ENCODE data around the gene PCSK4.
A peak's percentile ranks its signal among the peaks of the same experiment; 100 is the strongest.

PCSK4 gene

DNA sequence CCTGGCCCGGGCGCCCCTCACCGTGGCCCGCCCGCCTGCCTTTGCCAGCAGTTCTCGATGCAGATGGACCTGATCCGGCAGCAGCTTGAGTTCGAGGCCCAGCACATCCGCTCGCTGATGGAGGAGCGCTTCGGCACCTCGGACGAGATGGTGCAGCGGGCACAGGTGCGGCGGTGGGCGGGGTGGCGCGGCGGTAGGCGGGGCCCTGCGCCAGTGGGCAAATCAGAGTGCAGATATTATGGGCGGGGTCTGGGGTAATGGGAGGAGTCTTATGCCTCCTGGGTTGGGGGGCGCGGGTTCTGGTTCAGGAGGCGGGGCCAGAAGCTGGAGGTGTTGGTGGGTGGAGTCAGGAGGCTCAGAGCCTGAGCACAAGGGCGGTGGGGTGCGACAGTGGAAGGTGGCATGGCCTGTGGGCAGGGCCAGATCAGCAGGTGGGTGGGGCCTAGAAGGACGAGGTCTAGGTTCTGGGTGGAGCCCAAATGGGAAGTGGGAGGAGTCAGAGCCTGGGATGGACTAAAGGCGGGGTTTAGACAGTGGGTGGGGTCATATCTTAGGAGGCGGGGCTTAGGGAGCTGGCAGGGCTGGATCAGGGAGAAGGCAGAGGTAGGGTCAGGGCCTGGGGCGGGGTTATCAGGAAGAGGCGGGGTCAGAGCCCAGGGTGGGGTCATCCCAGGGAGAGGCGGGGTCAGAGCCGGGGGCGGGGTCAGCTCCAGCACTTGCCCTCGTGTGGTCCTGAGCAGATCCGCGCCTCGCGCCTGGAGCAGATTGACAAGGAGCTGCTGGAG lies 34.6 kb downstream of the PCSK4 start (continued):
- TF ChIP-seq ZNF544 (tag by site-specific recombination; IDR thresholded peaks at IDR 0.05): no peak
- no peak for TF ChIP-seq OSR2 (tag by site-specific recombination; IDR thresholded peaks at IDR 0.05)
- peak; percentile 94 for TF ChIP-seq KLF8 (tag by site-specific recombination; IDR thresholded peaks at IDR 0.05)
- no peak for TF ChIP-seq ZNF311 (tag by site-specific recombination; IDR thresholded peaks at IDR 0.05; ENCODE audit: borderline replicate concordance)
- peak; percentile 5; the same call in 1 of the 2 replicates for TF ChIP-seq ZBTB17 (tag by site-specific recombination; IDR thresholded peaks at IDR 0.05)
- TF ChIP-seq GLI4 (tag by site-specific recombination; IDR thresholded peaks at IDR 0.05): no peak
- no peak for TF ChIP-seq ZBTB48 (tag by site-specific recombination; IDR thresholded peaks at IDR 0.05)
- TF ChIP-seq, protein P1, sequence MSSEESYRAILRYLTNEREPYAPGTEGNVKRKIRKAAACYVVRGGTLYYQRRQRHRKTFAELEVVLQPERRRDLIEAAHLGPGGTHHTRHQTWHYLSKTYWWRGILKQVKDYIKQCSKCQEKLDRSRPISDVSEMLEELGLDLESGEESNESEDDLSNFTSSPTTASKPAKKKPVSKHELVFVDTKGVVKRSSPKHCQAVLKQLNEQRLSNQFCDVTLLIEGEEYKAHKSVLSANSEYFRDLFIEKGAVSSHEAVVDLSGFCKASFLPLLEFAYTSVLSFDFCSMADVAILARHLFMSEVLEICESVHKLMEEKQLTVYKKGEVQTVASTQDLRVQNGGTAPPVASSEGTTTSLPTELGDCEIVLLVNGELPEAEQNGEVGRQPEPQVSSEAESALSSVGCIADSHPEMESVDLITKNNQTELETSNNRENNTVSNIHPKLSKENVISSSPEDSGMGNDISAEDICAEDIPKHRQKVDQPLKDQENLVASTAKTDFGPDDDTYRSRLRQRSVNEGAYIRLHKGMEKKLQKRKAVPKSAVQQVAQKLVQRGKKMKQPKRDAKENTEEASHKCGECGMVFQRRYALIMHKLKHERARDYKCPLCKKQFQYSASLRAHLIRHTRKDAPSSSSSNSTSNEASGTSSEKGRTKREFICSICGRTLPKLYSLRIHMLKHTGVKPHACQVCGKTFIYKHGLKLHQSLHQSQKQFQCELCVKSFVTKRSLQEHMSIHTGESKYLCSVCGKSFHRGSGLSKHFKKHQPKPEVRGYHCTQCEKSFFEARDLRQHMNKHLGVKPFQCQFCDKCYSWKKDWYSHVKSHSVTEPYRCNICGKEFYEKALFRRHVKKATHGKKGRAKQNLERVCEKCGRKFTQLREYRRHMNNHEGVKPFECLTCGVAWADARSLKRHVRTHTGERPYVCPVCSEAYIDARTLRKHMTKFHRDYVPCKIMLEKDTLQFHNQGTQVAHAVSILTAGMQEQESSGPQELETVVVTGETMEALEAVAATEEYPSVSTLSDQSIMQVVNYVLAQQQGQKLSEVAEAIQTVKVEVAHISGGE (tag by site-specific recombination; conservative IDR thresholded peaks at IDR 0.05; ENCODE audit: low read depth): no peak
- TF ChIP-seq ZNF777 (tag by site-specific recombination; IDR thresholded peaks at IDR 0.05; ENCODE audit: borderline replicate concordance): no peak
- no peak for TF ChIP-seq ZNF76 (tag by site-specific recombination; IDR thresholded peaks at IDR 0.05; ENCODE audit: borderline replicate concordance, low read depth)
- no peak for TF ChIP-seq ZNF37A (tag by site-specific recombination; IDR thresholded peaks at IDR 0.05)
- peak; percentile 77; the same call in 1 of the 2 replicates for TF ChIP-seq SCRT1 (tag by site-specific recombination; IDR thresholded peaks at IDR 0.05; ENCODE audit: borderline replicate concordance)
- TF ChIP-seq HOXC10 (CRISPR knock-in tag; IDR thresholded peaks at IDR 0.05): no peak
- no peak for TF ChIP-seq ZNF610 (tag by site-specific recombination; IDR thresholded peaks at IDR 0.05; ENCODE audit: borderline replicate concordance)
- TF ChIP-seq ZNF292 (tag by site-specific recombination; IDR thresholded peaks at IDR 0.05; ENCODE audit: borderline replicate concordance, low read depth): no peak
- TF ChIP-seq GLIS2 (tag by site-specific recombination; IDR thresholded peaks at IDR 0.05): no peak
- no peak for TF ChIP-seq BCL11B (tag by site-specific recombination; IDR thresholded peaks at IDR 0.05; ENCODE audit: low read depth)
- TF ChIP-seq ZNF23 (tag by site-specific recombination; IDR thresholded peaks at IDR 0.05; ENCODE audit: borderline replicate concordance): no peak
- TF ChIP-seq ZIC2 (tag by site-specific recombination; IDR thresholded peaks at IDR 0.05): no peak
- TF ChIP-seq ZNF791 (tag by site-specific recombination; IDR thresholded peaks at IDR 0.05): no peak
- no peak for TF ChIP-seq FEZF1 (tag by site-specific recombination; IDR thresholded peaks at IDR 0.05)
- no peak for TF ChIP-seq ZNF558 (tag by site-specific recombination; IDR thresholded peaks at IDR 0.05)
- peak; percentile 92 for TF ChIP-seq ZNF600 (tag by site-specific recombination; IDR thresholded peaks at IDR 0.05)
- TF ChIP-seq WT1 (tag by site-specific recombination; IDR thresholded peaks at IDR 0.05): no peak
- no peak for TF ChIP-seq ZNF335 (tag by site-specific recombination; conservative IDR thresholded peaks at IDR 0.05)
- TF ChIP-seq, protein P2, sequence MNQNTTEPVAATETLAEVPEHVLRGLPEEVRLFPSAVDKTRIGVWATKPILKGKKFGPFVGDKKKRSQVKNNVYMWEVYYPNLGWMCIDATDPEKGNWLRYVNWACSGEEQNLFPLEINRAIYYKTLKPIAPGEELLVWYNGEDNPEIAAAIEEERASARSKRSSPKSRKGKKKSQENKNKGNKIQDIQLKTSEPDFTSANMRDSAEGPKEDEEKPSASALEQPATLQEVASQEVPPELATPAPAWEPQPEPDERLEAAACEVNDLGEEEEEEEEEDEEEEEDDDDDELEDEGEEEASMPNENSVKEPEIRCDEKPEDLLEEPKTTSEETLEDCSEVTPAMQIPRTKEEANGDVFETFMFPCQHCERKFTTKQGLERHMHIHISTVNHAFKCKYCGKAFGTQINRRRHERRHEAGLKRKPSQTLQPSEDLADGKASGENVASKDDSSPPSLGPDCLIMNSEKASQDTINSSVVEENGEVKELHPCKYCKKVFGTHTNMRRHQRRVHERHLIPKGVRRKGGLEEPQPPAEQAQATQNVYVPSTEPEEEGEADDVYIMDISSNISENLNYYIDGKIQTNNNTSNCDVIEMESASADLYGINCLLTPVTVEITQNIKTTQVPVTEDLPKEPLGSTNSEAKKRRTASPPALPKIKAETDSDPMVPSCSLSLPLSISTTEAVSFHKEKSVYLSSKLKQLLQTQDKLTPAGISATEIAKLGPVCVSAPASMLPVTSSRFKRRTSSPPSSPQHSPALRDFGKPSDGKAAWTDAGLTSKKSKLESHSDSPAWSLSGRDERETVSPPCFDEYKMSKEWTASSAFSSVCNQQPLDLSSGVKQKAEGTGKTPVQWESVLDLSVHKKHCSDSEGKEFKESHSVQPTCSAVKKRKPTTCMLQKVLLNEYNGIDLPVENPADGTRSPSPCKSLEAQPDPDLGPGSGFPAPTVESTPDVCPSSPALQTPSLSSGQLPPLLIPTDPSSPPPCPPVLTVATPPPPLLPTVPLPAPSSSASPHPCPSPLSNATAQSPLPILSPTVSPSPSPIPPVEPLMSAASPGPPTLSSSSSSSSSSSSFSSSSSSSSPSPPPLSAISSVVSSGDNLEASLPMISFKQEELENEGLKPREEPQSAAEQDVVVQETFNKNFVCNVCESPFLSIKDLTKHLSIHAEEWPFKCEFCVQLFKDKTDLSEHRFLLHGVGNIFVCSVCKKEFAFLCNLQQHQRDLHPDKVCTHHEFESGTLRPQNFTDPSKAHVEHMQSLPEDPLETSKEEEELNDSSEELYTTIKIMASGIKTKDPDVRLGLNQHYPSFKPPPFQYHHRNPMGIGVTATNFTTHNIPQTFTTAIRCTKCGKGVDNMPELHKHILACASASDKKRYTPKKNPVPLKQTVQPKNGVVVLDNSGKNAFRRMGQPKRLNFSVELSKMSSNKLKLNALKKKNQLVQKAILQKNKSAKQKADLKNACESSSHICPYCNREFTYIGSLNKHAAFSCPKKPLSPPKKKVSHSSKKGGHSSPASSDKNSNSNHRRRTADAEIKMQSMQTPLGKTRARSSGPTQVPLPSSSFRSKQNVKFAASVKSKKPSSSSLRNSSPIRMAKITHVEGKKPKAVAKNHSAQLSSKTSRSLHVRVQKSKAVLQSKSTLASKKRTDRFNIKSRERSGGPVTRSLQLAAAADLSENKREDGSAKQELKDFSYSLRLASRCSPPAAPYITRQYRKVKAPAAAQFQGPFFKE (tag by site-specific recombination; IDR thresholded peaks at IDR 0.05; ENCODE audit: borderline replicate concordance): no peak
- TF ChIP-seq ZNF473 (tag by site-specific recombination; IDR thresholded peaks at IDR 0.05): no peak
- TF ChIP-seq, protein P3, sequence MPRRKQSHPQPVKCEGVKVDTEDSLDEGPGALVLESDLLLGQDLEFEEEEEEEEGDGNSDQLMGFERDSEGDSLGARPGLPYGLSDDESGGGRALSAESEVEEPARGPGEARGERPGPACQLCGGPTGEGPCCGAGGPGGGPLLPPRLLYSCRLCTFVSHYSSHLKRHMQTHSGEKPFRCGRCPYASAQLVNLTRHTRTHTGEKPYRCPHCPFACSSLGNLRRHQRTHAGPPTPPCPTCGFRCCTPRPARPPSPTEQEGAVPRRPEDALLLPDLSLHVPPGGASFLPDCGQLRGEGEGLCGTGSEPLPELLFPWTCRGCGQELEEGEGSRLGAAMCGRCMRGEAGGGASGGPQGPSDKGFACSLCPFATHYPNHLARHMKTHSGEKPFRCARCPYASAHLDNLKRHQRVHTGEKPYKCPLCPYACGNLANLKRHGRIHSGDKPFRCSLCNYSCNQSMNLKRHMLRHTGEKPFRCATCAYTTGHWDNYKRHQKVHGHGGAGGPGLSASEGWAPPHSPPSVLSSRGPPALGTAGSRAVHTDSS (tag by site-specific recombination; IDR thresholded peaks at IDR 0.05): no peak
- TF ChIP-seq ZNF423 (tag by site-specific recombination; IDR thresholded peaks at IDR 0.05): no peak
- peak; percentile 43; the same call in 1 of the 2 replicates for TF ChIP-seq KLF10 (tag by site-specific recombination; IDR thresholded peaks at IDR 0.05)
- TF ChIP-seq MEIS1 (CRISPR knock-in tag; IDR thresholded peaks at IDR 0.05; ENCODE audit: borderline replicate concordance): no peak

Measured in HEK293 (cell line).